H9 (cell line): ENCODE results near the gene IZUMO2. TPM values are rescaled to one million over a fixed set of nuclear protein-coding genes. Genes with fewer than 3 reads are reported as not detected.

Source experiments
- DNase-seq: peaks from one replicate; pipeline ENCODE4 v3.0.0-alpha.2; 2017
- H2AFZ ChIP-seq: one replicate; pipeline ENCODE4 v1.6.1; 2013; ENCODE audit warnings: mild to moderate bottlenecking, low read length, control low read depth, moderate library complexity
- H2AK5ac ChIP-seq: 2 replicates; pipeline ENCODE4 v1.6.1; 2013; ENCODE audit warnings: low read length, control low read depth, mixed read lengths; ENCODE audit not compliant: insufficient read length
- H2BK120ac ChIP-seq: one replicate; pipeline ENCODE4 v1.6.1; 2013; ENCODE audit warnings: low read depth, mild to moderate bottlenecking, low read length, control low read depth, inconsistent platforms; ENCODE audit not compliant: poor library complexity, severe bottlenecking
- H2BK12ac ChIP-seq: 2 replicates; pipeline ENCODE4 v1.6.1; 2013; ENCODE audit warnings: low read length, control low read depth, mixed read lengths, low read depth; ENCODE audit not compliant: insufficient read length
- H2BK15ac ChIP-seq: 2 replicates; pipeline ENCODE4 v1.6.1; 2013; ENCODE audit warnings: low read depth, low read length, control low read depth
- H2BK20ac ChIP-seq: one replicate; pipeline ENCODE4 v1.6.1; 2013; ENCODE audit warnings: low read depth, mild to moderate bottlenecking, low read length, control low read depth, inconsistent platforms; ENCODE audit not compliant: poor library complexity, severe bottlenecking
- H2BK5ac ChIP-seq: 2 replicates; pipeline ENCODE4 v1.6.1; 2013; ENCODE audit warnings: low read length, control low read depth, mixed read lengths; ENCODE audit not compliant: insufficient read length
- H3K14ac ChIP-seq: 2 replicates; pipeline ENCODE4 v1.6.1; 2013; ENCODE audit warnings: low read length, control low read depth; ENCODE audit not compliant: insufficient read depth
- H3K18ac ChIP-seq: 2 replicates; pipeline ENCODE4 v1.6.1; 2013; ENCODE audit warnings: low read depth, mild to moderate bottlenecking, mixed read lengths, low read length, control low read depth; ENCODE audit not compliant: insufficient read length
- H3K23ac ChIP-seq: 2 replicates; pipeline ENCODE4 v1.6.1; 2013; ENCODE audit warnings: low read length, control low read depth, mixed read lengths, low read depth; ENCODE audit not compliant: insufficient read length
- H3K23me2 ChIP-seq: 2 replicates; pipeline ENCODE4 v1.6.1; 2013; ENCODE audit warnings: low read depth, mild to moderate bottlenecking, mixed read lengths, low read length, control low read depth; ENCODE audit not compliant: insufficient read length, poor library complexity, severe bottlenecking
- H3K27ac ChIP-seq: 2 replicates; pipeline ENCODE4 v1.5.1; 2013; ENCODE audit warnings: low read length, control low read depth, mixed read lengths, low read depth; ENCODE audit not compliant: insufficient read length
- H3K27me3 ChIP-seq: 2 replicates; pipeline ENCODE4 v1.6.1; 2013; ENCODE audit warnings: low read length, control low read depth, inconsistent platforms; ENCODE audit not compliant: insufficient read depth
- H3K4ac ChIP-seq: 2 replicates; pipeline ENCODE4 v1.6.1; 2013; ENCODE audit warnings: low read depth, mild to moderate bottlenecking, control low read depth, inconsistent platforms, low read length, moderate library complexity
- H3K4me1 ChIP-seq: 2 replicates; pipeline ENCODE4 v1.6.1; 2013; ENCODE audit warnings: low read length, control low read depth, inconsistent platforms; ENCODE audit not compliant: insufficient read depth
- H3K4me2 ChIP-seq: 2 replicates; pipeline ENCODE4 v1.6.1; 2013; ENCODE audit warnings: low read length, control low read depth, mixed read lengths; ENCODE audit not compliant: insufficient read length, insufficient read depth
- H3K56ac ChIP-seq: 2 replicates; pipeline ENCODE4 v1.6.1; 2013; ENCODE audit warnings: low read depth, mild to moderate bottlenecking, mixed read lengths, low read length, control low read depth; ENCODE audit not compliant: insufficient read length
- H3K79me1 ChIP-seq: 2 replicates; pipeline ENCODE4 v1.6.1; 2013; ENCODE audit warnings: low read depth, mild to moderate bottlenecking, moderate library complexity, low read length, control low read depth, inconsistent platforms; ENCODE audit not compliant: insufficient read depth, poor library complexity, severe bottlenecking
- H3K79me2 ChIP-seq: 2 replicates; pipeline ENCODE4 v1.6.1; 2013; ENCODE audit warnings: low read length, control low read depth, inconsistent platforms; ENCODE audit not compliant: insufficient read depth
- H3K9ac ChIP-seq: 2 replicates; pipeline ENCODE4 v1.6.1; 2013; ENCODE audit warnings: low read length, control low read depth, mixed read lengths; ENCODE audit not compliant: insufficient read length; ENCODE audit errors: extremely low read depth
- H3K9me3 ChIP-seq: one replicate; pipeline ENCODE4 v1.6.1; 2013; ENCODE audit warnings: low read depth, low read length, inconsistent platforms; ENCODE audit not compliant: control insufficient read depth
- H3T11ph ChIP-seq: one replicate; pipeline ENCODE4 v1.6.1; 2013; ENCODE audit warnings: mild to moderate bottlenecking, low read length, control low read depth, inconsistent platforms
- H4K20me1 ChIP-seq: one replicate; pipeline ENCODE4 v1.6.1; 2013; ENCODE audit not compliant: control insufficient read depth, insufficient read length, insufficient read depth
- H4K5ac ChIP-seq: 2 replicates; pipeline ENCODE4 v1.6.1; 2013; ENCODE audit warnings: low read depth, mild to moderate bottlenecking, mixed read lengths, low read length, control low read depth; ENCODE audit not compliant: insufficient read length
- H4K8ac ChIP-seq: replicated peaks from 2 replicates; pipeline ENCODE4 v1.6.1; 2013; ENCODE audit warnings: low read length, control low read depth, mixed read lengths, low read depth; ENCODE audit not compliant: insufficient read length
- H4K91ac ChIP-seq: 2 replicates; pipeline ENCODE4 v1.6.1; 2013; ENCODE audit warnings: low read depth, mild to moderate bottlenecking, moderate library complexity, mixed read lengths, low read length, control low read depth; ENCODE audit not compliant: insufficient read length
- H3K27ac Mint-ChIP-seq, 3 experiments: 2 replicates in 2 of 3; 3 replicates in 1 of 3; pipeline ENCODE4 v1.8.0; 2020 to 2021; ENCODE audit warnings: mixed read lengths in 3 of 3, mild to moderate bottlenecking in 1 of 3, moderate library complexity in 1 of 3
- H3K27me3 Mint-ChIP-seq: 2 replicates; pipeline ENCODE4 v1.8.0; 2021; ENCODE audit warnings: low read depth, mild to moderate bottlenecking, moderate library complexity, mixed read lengths
- H3K36me3 Mint-ChIP-seq, 3 experiments: 2 replicates in 2 of 3; 3 replicates in 1 of 3; pipeline ENCODE4 v1.8.0; 2020 to 2021; ENCODE audit warnings: low read depth in 3 of 3, mixed read lengths in 3 of 3; ENCODE audit not compliant: insufficient read depth in 1 of 3
- H3K4me1 Mint-ChIP-seq, 2 experiments: 2 replicates each; pipeline ENCODE4 v1.8.0; 2020; ENCODE audit warnings: mixed read lengths in 2 of 2
- H3K4me3 Mint-ChIP-seq, 2 experiments: 2 replicates in 1 of 2; 3 replicates in 1 of 2; pipeline ENCODE4 v1.8.0; 2020 to 2021; ENCODE audit warnings: mild to moderate bottlenecking in 2 of 2, mixed read lengths in 2 of 2, moderate library complexity in 1 of 2
- H3K9me3 Mint-ChIP-seq, 2 experiments: 2 replicates in 1 of 2; 3 replicates in 1 of 2; pipeline ENCODE4 v1.8.0; 2020; ENCODE audit warnings: mild to moderate bottlenecking in 2 of 2, mixed read lengths in 2 of 2, moderate library complexity in 1 of 2
- CTCF ChIP-seq: fragments of 200-600 bp; sonication (generic); conservative IDR thresholded peaks from 3 replicates; pipeline ENCODE4 v1.8.0; 2021; ENCODE audit warnings: antibody characterized with exemption, mild to moderate bottlenecking
- WGBS: extraction: QIAGEN DNeasy Blood & Tissue Kit; methylation state at CpG from one replicate; pipeline ENCODE4 v1.1.7; 2013; ENCODE audit warnings: missing lambda C conversion rate, low lambda C conversion rate, mixed read lengths; ENCODE audit not compliant: insufficient read length; ENCODE audit errors: extremely low coverage; 5-methylcytosine and 5-hydroxymethylcytosine counted together
- total RNA-seq: library from RNA; stranded (reverse); gene quantifications from 2 replicates; pipeline ENCODE4 v1.2.1, GENCODE V29; 2021

IZUMO2 gene
- total RNA-seq, 1 experiment from 2014 or later = not detected

GRCh38 chr19:50173127-50173526, 10.0 kb upstream of the IZUMO2 start:
- Histone ChIP-seq H2BK120ac (no peak overlapping the region), H2BK20ac (no peak overlapping the region), H3K79me2 (no peaks in the 10 kb centered on the region), H3K14ac (no peak overlapping the region), H3K18ac (no peak overlapping the region), H3T11ph (no peak overlapping the region), H4K91ac (no peak overlapping the region), H3K27ac (no peak overlapping the region), H3K56ac (no peak overlapping the region), H3K23me2 (no peaks in the 10 kb centered on the region), H3K23ac (no peak overlapping the region), H4K8ac (no peak overlapping the region), H3K79me1 (no peaks in the 10 kb centered on the region), H3K4me1 (no peaks in the 10 kb centered on the region), H3K4ac (no peak overlapping the region), H3K27me3 (no peaks in the 10 kb centered on the region), H2AFZ (no peak overlapping the region), H4K20me1 (no peaks in the 10 kb centered on the region), H3K9ac (no peak overlapping the region), H2BK12ac (no peak overlapping the region), H2AK5ac (no peak overlapping the region), H3K9me3 (no peaks in the 10 kb centered on the region), H4K5ac (no peak overlapping the region), H2BK5ac (no peak overlapping the region), H3K4me2 (no peak overlapping the region), H2BK15ac (no peak overlapping the region)
- Mint-ChIP-seq H3K27ac (no peak overlapping the region; a peak in 1 of 7 replicates), H3K4me3 (no peak overlapping the region), H3K9me3 (peaks cover 0 to 5% of the 10 kb centered on the region in 2 experiments; a peak in 1 of 5 replicates), H3K4me1 (no peaks in the 10 kb centered on the region), H3K27me3 (peaks cover 3% of the 10 kb centered on the region), H3K36me3 (no peaks in the 10 kb centered on the region; a peak in 1 of 7 replicates)
- DNase-seq = no peak
- no peak for TF ChIP-seq CTCF
- WGBS = no CpG with 5 or more reads among the region's 8 CpGs
